ENCODE results near the gene AAMDC.
"Not testable (repeated sequence)": the region's sequence is repeated elsewhere in the genome, so short reads cannot be mapped to it uniquely, and the experiment has no call there.

Gene AAMDC

DNA sequence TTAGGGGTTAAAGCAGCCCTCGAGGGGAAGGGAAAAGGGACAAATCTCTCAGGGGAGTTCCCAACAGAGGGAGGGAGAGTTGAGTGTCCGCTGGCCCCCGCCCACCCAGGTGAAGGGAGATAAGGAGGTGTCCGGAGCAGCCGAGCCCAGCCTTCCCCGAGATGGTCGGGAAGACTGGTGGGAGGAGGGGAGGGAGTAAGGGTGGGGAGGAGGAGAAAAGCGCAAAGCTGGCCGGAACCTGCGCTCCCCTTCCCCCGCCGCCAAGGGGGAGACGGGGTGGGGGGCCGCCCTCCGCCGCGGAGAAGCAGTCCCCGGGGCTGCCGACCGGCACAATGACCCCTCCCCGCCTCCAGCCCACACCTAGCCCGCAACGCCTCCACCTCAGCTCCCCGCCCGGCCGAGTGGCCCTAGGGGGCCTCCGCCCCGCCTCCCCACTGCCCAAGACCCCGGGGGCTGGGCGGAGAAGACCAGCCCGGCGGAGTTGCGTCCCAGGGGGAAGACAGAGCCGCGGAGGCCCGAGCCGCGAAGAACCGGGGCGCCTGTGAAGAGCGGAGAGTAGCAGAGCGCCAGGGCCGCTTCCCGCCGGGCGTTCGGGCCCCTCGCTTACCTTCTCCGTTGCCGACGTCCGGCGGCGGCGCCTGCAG, 901 bp upstream of the AAMDC start:
- Histone ChIP-seq H3K27me3 (ENCODE audit: insufficient read depth, low read length) (no peaks in the 10 kb centered on the region), H3K14ac (ENCODE audit: low read length) (peak overlapping the region; percentile 97), H2AFZ (ENCODE audit: insufficient read depth, low read length, poor library complexity) (peak overlapping the region; percentile 99), H3K36me3 (ENCODE audit: control insufficient read depth in 1 of 2, insufficient read depth in 2 of 2, low read length in 2 of 2) (no peaks in the 10 kb centered on the region), H2AK5ac (ENCODE audit: low read length) (peak overlapping the region; percentile 86), H3K18ac (ENCODE audit: low read length) (peak overlapping the region; percentile 86), H4K12ac (ENCODE audit: low read depth, low read length) (peak overlapping the region; percentile 90), H3K23ac (ENCODE audit: low read length) (no peak overlapping the region), H3K79me1 (ENCODE audit: low read length) (peaks cover 13% of the 10 kb centered on the region), H2BK12ac (ENCODE audit: low read length) (no peak overlapping the region), H4K8ac (ENCODE audit: low read depth, low read length) (peak overlapping the region; percentile 79), H3K4me2 (ENCODE audit: low read length) (peak overlapping the region; percentile 97), H3K4me1 (ENCODE audit: control insufficient read depth in 1 of 2, insufficient read depth in 2 of 2, low read length in 2 of 2) (peaks cover 0 to 2% of the 10 kb centered on the region in 2 experiments), H4K91ac (ENCODE audit: low read depth, low read length) (peak overlapping the region; percentile 89), H3K79me2 (ENCODE audit: control insufficient read depth, insufficient read depth, low read length, poor library complexity) (peaks cover 13% of the 10 kb centered on the region), H3K4me3 (ENCODE audit: low read depth, low read length) (peak overlapping the region; percentile 93), H3K9ac (ENCODE audit: low read length) (peak overlapping the region; percentile 79), H2BK5ac (ENCODE audit: low read depth, low read length, poor library complexity) (peak overlapping the region; percentile 74), H3K9me3 (ENCODE audit: insufficient read depth, low read depth, low read length) (no peaks in the 10 kb centered on the region), H3K4ac (ENCODE audit: low read depth, low read length) (peak overlapping the region; percentile 75), H2BK120ac (ENCODE audit: insufficient read depth, low read length, poor library complexity) (peak overlapping the region; percentile 67), H3K27ac (ENCODE audit: low read depth, low read length) (peak overlapping the region; percentile 89)
- whole genome bisulfite sequencing (ENCODE audit: extremely low coverage, insufficient coverage, insufficient read length), result no CpG with 5 or more reads among the region's 55 CpGs
- DNase-seq, result peak; percentile 61 to 69

- no peak overlapping the region for H2BK5ac ChIP-seq (ENCODE audit: low read depth, low read length, poor library complexity)
- H3K9ac ChIP-seq (ENCODE audit: low read length), result peak overlapping the region; percentile 75
- peak overlapping the region; percentile 84 for H3K4me2 ChIP-seq (ENCODE audit: low read length)
- H3K9me3 ChIP-seq (ENCODE audit: insufficient read depth, low read depth, low read length), result no peaks in the 10 kb centered on the region
- H3K27me3 ChIP-seq (ENCODE audit: insufficient read depth, low read length), result no peaks in the 10 kb centered on the region
- H3K23ac ChIP-seq (ENCODE audit: low read length), result no peak overlapping the region
- WGBS (ENCODE audit: extremely low coverage, insufficient coverage, insufficient read length), result no CpG with 5 or more reads among the region's 16 CpGs
- H3K79me1 ChIP-seq (ENCODE audit: low read length), result peaks cover 13% of the 10 kb centered on the region
- peak overlapping the region; percentile 12 for H3K27ac ChIP-seq (ENCODE audit: low read depth, low read length)
- H3K4ac ChIP-seq (ENCODE audit: low read depth, low read length), result no peak overlapping the region
- H2AFZ ChIP-seq (ENCODE audit: insufficient read depth, low read length, poor library complexity), result peak overlapping the region; percentile 66
- H3K4me1 ChIP-seq (ENCODE audit: control insufficient read depth in 1 of 2, insufficient read depth in 2 of 2, low read length in 2 of 2), result peaks cover 0 to 2% of the 10 kb centered on the region in 2 experiments
- peak overlapping the region; percentile 0 for H3K18ac ChIP-seq (ENCODE audit: low read length)
- H3K14ac ChIP-seq (ENCODE audit: low read length), result no peak overlapping the region
- H4K12ac ChIP-seq (ENCODE audit: low read depth, low read length), result no peak overlapping the region
- no peaks in the 10 kb centered on the region for H3K36me3 ChIP-seq (ENCODE audit: control insufficient read depth in 1 of 2, insufficient read depth in 2 of 2, low read length in 2 of 2)
- no peak overlapping the region for H4K8ac ChIP-seq (ENCODE audit: low read depth, low read length)
- no peak overlapping the region for H2BK12ac ChIP-seq (ENCODE audit: low read length)
- H3K4me3 ChIP-seq (ENCODE audit: low read depth, low read length), result peak overlapping the region; percentile 77
- no peak overlapping the region for H2BK120ac ChIP-seq (ENCODE audit: insufficient read depth, low read length, poor library complexity)
- peak in 1 of 2 donors; percentile 34 for DNase-seq
- H4K91ac ChIP-seq (ENCODE audit: low read depth, low read length), result peak overlapping the region; percentile 10
- H3K79me2 ChIP-seq (ENCODE audit: control insufficient read depth, insufficient read depth, low read length, poor library complexity), result peaks cover 13% of the 10 kb centered on the region
- H2AK5ac ChIP-seq (ENCODE audit: low read length), result no peak overlapping the region
Observed at GRCh38 chr11:77821349-77821851, 456 bp downstream of the AAMDC start.

DNA sequence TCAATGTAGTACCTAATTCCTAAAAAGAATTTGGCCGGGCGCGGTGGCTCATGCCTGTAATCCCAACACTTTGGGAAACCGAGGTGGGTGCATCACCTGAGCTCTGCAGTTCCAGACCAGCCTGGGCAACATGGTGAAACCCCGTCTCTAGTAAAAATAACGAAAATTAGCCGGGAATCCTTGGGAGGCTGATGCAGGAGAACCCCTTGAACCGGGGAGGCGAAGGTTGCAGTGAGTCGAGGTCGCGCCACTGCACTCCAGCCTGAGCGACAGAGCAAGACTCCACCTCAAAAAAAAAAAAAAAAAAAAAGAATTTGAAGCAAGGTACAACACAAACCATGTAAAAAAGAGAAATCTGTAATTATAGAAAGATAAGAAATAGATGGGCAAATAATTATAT, 1.2 kb downstream of the AAMDC start:
- DNase-seq; H2BK5ac ChIP-seq (ENCODE audit: low read depth, low read length, poor library complexity); H3K36me3 ChIP-seq (ENCODE audit: control insufficient read depth in 1 of 2, insufficient read depth in 2 of 2, low read length in 2 of 2); H3K4ac ChIP-seq (ENCODE audit: low read depth, low read length); H3K4me1 ChIP-seq (ENCODE audit: control insufficient read depth in 1 of 2, insufficient read depth in 2 of 2, low read length in 2 of 2); H3K18ac ChIP-seq (ENCODE audit: low read length); H3K9ac ChIP-seq (ENCODE audit: low read length); H4K91ac ChIP-seq (ENCODE audit: low read depth, low read length); H4K8ac ChIP-seq (ENCODE audit: low read depth, low read length); H3K14ac ChIP-seq (ENCODE audit: low read length); H3K27ac ChIP-seq (ENCODE audit: low read depth, low read length); H2AK5ac ChIP-seq (ENCODE audit: low read length); H3K27me3 ChIP-seq (ENCODE audit: insufficient read depth, low read length); H3K9me3 ChIP-seq (ENCODE audit: insufficient read depth, low read depth, low read length); H4K12ac ChIP-seq (ENCODE audit: low read depth, low read length); H2BK12ac ChIP-seq (ENCODE audit: low read length); H3K4me3 ChIP-seq (ENCODE audit: low read depth, low read length); H2AFZ ChIP-seq (ENCODE audit: insufficient read depth, low read length, poor library complexity); H2BK120ac ChIP-seq (ENCODE audit: insufficient read depth, low read length, poor library complexity); H3K4me2 ChIP-seq (ENCODE audit: low read length); H3K23ac ChIP-seq (ENCODE audit: low read length): not testable (repeated sequence)
- no CpG with 5 or more reads among the region's 13 CpGs for WGBS (ENCODE audit: extremely low coverage, insufficient coverage, insufficient read length)
- Histone ChIP-seq H3K79me1 (ENCODE audit: low read length) (peaks cover 13% of the 10 kb centered on the region), H3K79me2 (ENCODE audit: control insufficient read depth, insufficient read depth, low read length, poor library complexity) (peaks cover 13% of the 10 kb centered on the region)

DNA sequence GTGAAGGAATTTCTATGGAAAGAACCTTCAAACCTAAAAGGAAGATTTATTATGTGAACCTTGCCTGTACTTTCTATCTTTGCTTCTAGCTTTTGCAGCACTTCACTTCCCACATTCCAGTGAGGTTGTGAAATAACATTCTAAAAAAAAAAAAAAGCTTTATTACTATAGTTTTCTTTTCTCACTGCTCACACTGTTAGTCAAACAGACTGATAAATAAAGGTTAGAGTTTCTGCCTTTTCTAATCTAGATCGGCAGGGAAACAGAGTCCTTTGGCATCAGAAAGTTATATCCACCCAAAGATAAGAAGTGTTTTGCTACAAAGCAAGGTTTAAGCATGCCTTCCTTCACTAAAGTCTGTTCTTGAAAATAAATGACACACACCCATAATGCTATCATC, 2.8 kb downstream of the AAMDC start:
- H4K8ac ChIP-seq (ENCODE audit: low read depth, low read length), result no peak overlapping the region
- no peaks in the 10 kb centered on the region for H3K27me3 ChIP-seq (ENCODE audit: insufficient read depth, low read length)
- no peak overlapping the region for H3K27ac ChIP-seq (ENCODE audit: low read depth, low read length)
- H2AK5ac ChIP-seq (ENCODE audit: low read length), result no peak overlapping the region
- no peak overlapping the region for H2AFZ ChIP-seq (ENCODE audit: insufficient read depth, low read length, poor library complexity)
- H2BK5ac ChIP-seq (ENCODE audit: low read depth, low read length, poor library complexity), result no peak overlapping the region
- no peak overlapping the region for H3K14ac ChIP-seq (ENCODE audit: low read length)
- peaks cover 10% of the 10 kb centered on the region for H3K79me2 ChIP-seq (ENCODE audit: control insufficient read depth, insufficient read depth, low read length, poor library complexity)
- no CpG with 5 or more reads among the region's 1 CpG for WGBS (ENCODE audit: extremely low coverage, insufficient coverage, insufficient read length)
- peak in 1 of 2 donors; percentile 60 for DNase-seq
- H4K91ac ChIP-seq (ENCODE audit: low read depth, low read length), result no peak overlapping the region
- H3K36me3 ChIP-seq (ENCODE audit: control insufficient read depth in 1 of 2, insufficient read depth in 2 of 2, low read length in 2 of 2), result no peaks in the 10 kb centered on the region
- H2BK12ac ChIP-seq (ENCODE audit: low read length), result no peak overlapping the region
- peaks cover 0 to 2% of the 10 kb centered on the region in 2 experiments for H3K4me1 ChIP-seq (ENCODE audit: control insufficient read depth in 1 of 2, insufficient read depth in 2 of 2, low read length in 2 of 2)
- no peak overlapping the region for H3K23ac ChIP-seq (ENCODE audit: low read length)
- H3K9me3 ChIP-seq (ENCODE audit: insufficient read depth, low read depth, low read length), result no peaks in the 10 kb centered on the region
- H3K4me2 ChIP-seq (ENCODE audit: low read length), result no peak overlapping the region
- peaks cover 13% of the 10 kb centered on the region for H3K79me1 ChIP-seq (ENCODE audit: low read length)
- H3K4me3 ChIP-seq (ENCODE audit: low read depth, low read length), result no peak overlapping the region
- H3K9ac ChIP-seq (ENCODE audit: low read length), result no peak overlapping the region
- no peak overlapping the region for H3K4ac ChIP-seq (ENCODE audit: low read depth, low read length)
- H4K12ac ChIP-seq (ENCODE audit: low read depth, low read length), result no peak overlapping the region
- H2BK120ac ChIP-seq (ENCODE audit: insufficient read depth, low read length, poor library complexity), result no peak overlapping the region
- no peak overlapping the region for H3K18ac ChIP-seq (ENCODE audit: low read length)
